ENCODE results near the gene CCL19. TPM values are rescaled to one million over a fixed set of nuclear protein-coding genes. Genes with fewer than 3 reads are reported as not detected.

The CCL19 gene
- total and polyA plus RNA-seq, 2 donors (not counting 3 experiments of a cell fraction or from before 2014, with no cell fraction given) = not detected

DNA sequence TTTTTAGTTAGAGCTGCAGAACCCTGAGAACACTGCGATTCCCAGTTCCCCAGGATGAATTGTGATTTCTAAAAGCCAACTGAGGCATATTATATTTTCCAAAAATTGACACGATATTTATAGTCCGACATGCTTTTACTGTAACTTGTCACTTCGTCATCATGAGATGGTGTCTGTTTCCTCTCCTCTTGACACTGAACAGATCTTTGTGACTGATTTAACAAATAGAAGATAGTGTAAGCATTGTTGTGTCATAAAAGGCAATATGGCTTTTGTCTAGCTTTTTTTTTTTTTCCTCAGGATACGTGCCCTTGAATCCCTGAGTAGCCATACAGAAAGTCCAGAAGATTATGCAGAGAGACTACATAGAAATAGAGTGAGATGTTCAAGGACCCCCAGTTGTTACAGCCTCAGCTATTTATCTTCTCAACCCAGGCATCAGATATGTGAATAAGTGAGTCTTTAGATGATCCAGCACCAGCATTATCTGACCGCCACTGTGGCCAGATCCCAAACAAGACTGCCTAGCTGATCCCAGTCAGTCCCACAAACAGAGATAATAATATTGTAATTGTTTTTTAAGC lies 46.7 kb upstream of the CCL19 start:
- Histone ChIP-seq H3K79me2 (ENCODE audit: control insufficient read depth, insufficient read depth, low read length) (no peaks in the 10 kb centered on the region), H3K36me3 (ENCODE audit: control insufficient read depth in 2 of 2, extremely low read depth in 1 of 2, insufficient read depth in 2 of 2, low read length in 2 of 2) (no peaks in the 10 kb centered on the region), H3K27me3 (ENCODE audit: control insufficient read depth in 2 of 2, insufficient read depth in 2 of 2, low read length in 2 of 2) (peaks cover 2 to 7% of the 10 kb centered on the region in 2 experiments), H3K9me3 (replicated peaks; ENCODE audit: control insufficient read depth, insufficient read depth, low read length) (no peaks in the 10 kb centered on the region), H3K4me3 (replicated peaks in 1 of 3; ENCODE audit: insufficient read depth in 1 of 3, low read depth in 1 of 3, low read length in 3 of 3) (no peak overlapping the region), H3K9me1 (replicated peaks; ENCODE audit: control insufficient read depth, extremely low read depth, insufficient read depth, low read length) (no peaks in the 10 kb centered on the region), H3K27ac (ENCODE audit: insufficient read depth, low read depth, low read length) (no peak overlapping the region), H3K4me1 (ENCODE audit: control insufficient read depth, extremely low read depth, insufficient read depth, low read length) (no peaks in the 10 kb centered on the region), H3K9ac (replicated peaks; ENCODE audit: extremely low read depth, insufficient read depth, low read length) (no peak overlapping the region), H4K20me1 (replicated peaks; ENCODE audit: control insufficient read depth, extremely low read depth, insufficient read depth, low read length) (no peaks in the 10 kb centered on the region), H2AFZ (ENCODE audit: low read depth, low read length) (no peak overlapping the region), H3K4me2 (ENCODE audit: insufficient read depth, low read length) (no peak overlapping the region)
- ChIA-PET POLR2A (no interaction called here), CTCF (no interaction called here)
- DNase-seq (ENCODE audit: low read depth, low spot score) (no peak), FAIRE-seq (no peak)
- intact Hi-C loops (cut with micrococcal nuclease) = no loop called here
- BruUV-seq (replicated peaks) = no TSS peak
- dilution Hi-C loops (cut with MboI; ENCODE audit: extremely low pct_ligation_motif_present, low sequenced_read_pairs) = no loop called here
- TF ChIP-seq GATA2 (IDR thresholded peaks at IDR 0.05; ENCODE audit: insufficient read depth, insufficient read length, low read depth, low read length) (no peak), EZH2 (IDR thresholded peaks at IDR 0.05; ENCODE audit: borderline replicate concordance, low read depth, low read length, severe bottlenecking) (no peak), FOS (IDR thresholded peaks at IDR 0.05; ENCODE audit: borderline replicate concordance, insufficient read depth, low read length) (no peak), POLR2AphosphoS5 (IDR thresholded peaks at IDR 0.05; ENCODE audit: insufficient read depth, low read depth, low read length) (no peak), JUN (IDR thresholded peaks at IDR 0.05; ENCODE audit: borderline replicate concordance, insufficient read depth, insufficient read length, low read depth) (no peak), POLR2A (IDR thresholded peaks at IDR 0.05; ENCODE audit: low read depth, low read length) (no peak), MYC (IDR thresholded peaks at IDR 0.05; ENCODE audit: low read depth, low read length) (no peak)
- TF ChIP-seq, protein P1, sequence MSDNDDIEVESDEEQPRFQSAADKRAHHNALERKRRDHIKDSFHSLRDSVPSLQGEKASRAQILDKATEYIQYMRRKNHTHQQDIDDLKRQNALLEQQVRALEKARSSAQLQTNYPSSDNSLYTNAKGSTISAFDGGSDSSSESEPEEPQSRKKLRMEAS (IDR thresholded peaks at IDR 0.05; ENCODE audit: insufficient read depth, insufficient read length) = no peak
- TF ChIP-seq, protein P2, sequence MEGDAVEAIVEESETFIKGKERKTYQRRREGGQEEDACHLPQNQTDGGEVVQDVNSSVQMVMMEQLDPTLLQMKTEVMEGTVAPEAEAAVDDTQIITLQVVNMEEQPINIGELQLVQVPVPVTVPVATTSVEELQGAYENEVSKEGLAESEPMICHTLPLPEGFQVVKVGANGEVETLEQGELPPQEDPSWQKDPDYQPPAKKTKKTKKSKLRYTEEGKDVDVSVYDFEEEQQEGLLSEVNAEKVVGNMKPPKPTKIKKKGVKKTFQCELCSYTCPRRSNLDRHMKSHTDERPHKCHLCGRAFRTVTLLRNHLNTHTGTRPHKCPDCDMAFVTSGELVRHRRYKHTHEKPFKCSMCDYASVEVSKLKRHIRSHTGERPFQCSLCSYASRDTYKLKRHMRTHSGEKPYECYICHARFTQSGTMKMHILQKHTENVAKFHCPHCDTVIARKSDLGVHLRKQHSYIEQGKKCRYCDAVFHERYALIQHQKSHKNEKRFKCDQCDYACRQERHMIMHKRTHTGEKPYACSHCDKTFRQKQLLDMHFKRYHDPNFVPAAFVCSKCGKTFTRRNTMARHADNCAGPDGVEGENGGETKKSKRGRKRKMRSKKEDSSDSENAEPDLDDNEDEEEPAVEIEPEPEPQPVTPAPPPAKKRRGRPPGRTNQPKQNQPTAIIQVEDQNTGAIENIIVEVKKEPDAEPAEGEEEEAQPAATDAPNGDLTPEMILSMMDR (IDR thresholded peaks at IDR 0.05; ENCODE audit: extremely low read depth in 1 of 2, insufficient read depth in 1 of 2, low read depth in 1 of 2, low read length in 2 of 2) = no peak

Data from endothelial cell of umbilical vein (primary cell).